Raji (cell line): ENCODE measurements around the gene SLC15A4.

Experiments
- POLR2A ChIP-seq: IDR thresholded peaks from 2 replicates; pipeline ENCODE4 v1.6.1; 2011; ENCODE audit warnings: low read depth, low read length, control low read depth; ENCODE audit not compliant: insufficient read depth

SLC15A4 gene

GRCh38 chr12:128761379-128761790, 62.4 kb downstream of the SLC15A4 start:
- TF ChIP-seq POLR2A: no peak

- no peak for TF ChIP-seq POLR2A
These were observed 68.2 kb downstream of the SLC15A4 start for GRCh38 chr12:128755566-128755965.

- TF ChIP-seq POLR2A: no peak
These were observed 69.5 kb downstream of the SLC15A4 start for GRCh38 chr12:128754275-128754674.

DNA sequence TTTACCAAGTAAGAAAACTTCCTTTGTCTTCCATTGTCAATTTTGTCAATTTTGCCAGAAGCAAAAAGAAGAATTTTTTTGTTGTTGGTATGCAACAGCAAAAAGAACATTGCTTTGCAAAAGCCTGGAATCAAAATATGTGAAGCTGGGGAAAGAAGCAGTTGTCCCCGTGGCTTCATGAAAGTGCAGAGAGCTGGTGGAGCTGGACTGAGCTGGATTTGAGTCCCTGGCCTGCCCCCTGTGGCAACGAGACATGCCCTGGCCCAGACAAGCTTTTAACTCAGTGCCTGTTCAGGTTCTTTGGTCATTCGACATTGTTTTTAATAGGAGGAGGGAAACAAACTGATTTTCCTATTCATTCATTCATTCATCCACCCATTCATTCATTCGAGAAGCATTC, 70.3 kb downstream of the SLC15A4 start:
- no peak for TF ChIP-seq POLR2A

GRCh38 chr12:128752386-128752785, 71.4 kb downstream of the SLC15A4 start:
- TF ChIP-seq POLR2A: no peak

DNA sequence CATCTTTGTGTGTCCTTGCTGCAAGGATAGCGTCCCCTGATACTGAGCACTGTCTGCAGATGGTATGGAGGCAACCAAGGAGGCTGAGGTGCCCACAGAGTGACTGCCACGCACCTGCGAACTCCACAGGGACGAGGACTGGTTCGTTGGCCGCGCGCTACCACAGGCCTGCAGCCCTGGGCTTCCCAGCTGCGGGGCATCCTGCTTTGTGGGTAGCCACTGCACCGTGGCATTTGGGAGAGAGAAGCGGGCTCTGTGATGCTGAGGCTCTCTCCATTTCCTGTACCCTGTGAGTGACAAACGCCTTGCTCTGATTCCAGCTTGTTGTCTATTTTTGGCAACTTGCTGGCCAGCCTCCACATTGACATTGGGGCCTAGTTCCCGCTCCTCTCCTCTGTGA, 76.3 kb downstream of the SLC15A4 start:
- no peak for TF ChIP-seq POLR2A

DNA sequence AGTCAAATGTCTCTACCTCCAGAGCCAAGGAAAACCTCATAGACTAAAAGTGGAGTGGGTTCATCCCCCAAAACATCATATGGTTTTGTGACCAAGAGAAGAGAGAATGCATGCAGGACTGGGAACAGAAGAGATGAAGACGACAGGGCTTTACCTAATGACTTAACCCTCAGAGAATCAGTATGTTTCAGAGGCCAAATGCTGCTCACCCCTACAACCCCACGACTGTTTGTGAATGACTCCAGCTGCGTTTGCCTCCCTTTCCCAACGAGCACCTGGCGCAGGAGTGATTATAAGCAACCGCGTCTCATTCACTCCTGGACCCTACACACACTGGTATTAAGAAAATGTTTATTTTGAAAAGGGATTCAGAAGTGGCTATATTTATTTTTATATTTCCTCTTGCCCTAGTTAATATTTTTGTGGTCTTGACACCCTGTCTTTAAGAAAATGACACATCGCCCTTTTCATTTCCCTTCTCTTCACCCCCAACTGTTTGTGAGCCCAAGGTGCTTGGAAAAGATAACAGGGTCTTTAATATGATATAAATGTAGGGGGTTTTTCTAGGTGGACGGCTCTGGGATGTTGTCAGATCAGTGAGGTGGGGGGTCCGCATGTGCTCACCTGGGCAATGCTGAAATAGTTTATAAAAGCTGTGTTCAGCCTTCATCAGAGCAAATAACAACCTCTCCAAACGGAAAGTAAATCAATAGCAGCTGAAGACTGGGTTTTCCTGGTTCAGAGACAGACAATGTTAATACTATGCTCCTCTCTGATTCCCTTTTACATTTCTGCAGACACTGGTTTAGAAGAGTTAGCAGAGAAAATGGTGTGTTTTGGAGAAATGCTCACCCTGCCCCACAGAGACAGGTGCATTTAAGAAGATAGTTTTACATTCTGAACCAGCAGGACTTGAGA, 77.7 kb downstream of the SLC15A4 start:
- no peak for TF ChIP-seq POLR2A

GRCh38 chr12:128743916-128744315, 79.8 kb downstream of the SLC15A4 start:
- no peak for TF ChIP-seq POLR2A
